CD4-positive, CD25-positive, alpha-beta regulatory T cell (primary cell): ENCODE results near the gene SYNE1. TPM values are rescaled to one million over a fixed set of nuclear protein-coding genes. Genes with fewer than 3 reads are reported as not detected.
A peak's percentile ranks its signal among the peaks of the same experiment; 100 is the strongest.
"Not testable (repeated sequence)": the region's sequence is repeated elsewhere in the genome, so short reads cannot be mapped to it uniquely, and the experiment has no call there.

Source experiments
- ATAC-seq, 2 donors: fragments of 150-1000 bp; cut with Tn5 transposase; one replicate each; pipeline ENCODE4 v1.10.0; 2021; ENCODE audit warnings: low read depth in 2 of 2, moderate number of reproducible peaks in 2 of 2, moderate library complexity in 1 of 2
- DNase-seq, 3 donors: peaks; one replicate each; pipeline versions ENCODE4 v3.0.0 to v3.0.0-alpha.2; 2012 to 2022; ENCODE audit warnings: mixed read lengths in 1 of 3
- H3K27ac ChIP-seq: one replicate; pipeline ENCODE4 v1.7.0; 2013; ENCODE audit warnings: mild to moderate bottlenecking, low read length; ENCODE audit not compliant: insufficient read depth, poor library complexity, severe bottlenecking
- H3K27me3 ChIP-seq: one replicate; pipeline ENCODE4 v1.7.0; 2013; ENCODE audit warnings: low read length; ENCODE audit not compliant: control insufficient read depth, insufficient read depth
- H3K36me3 ChIP-seq: one replicate; pipeline ENCODE4 v1.7.0; 2013; ENCODE audit warnings: mild to moderate bottlenecking, low read length, moderate library complexity; ENCODE audit not compliant: control insufficient read depth, insufficient read depth
- H3K4me1 ChIP-seq: 2 replicates; pipeline ENCODE4 v1.7.0; 2013; ENCODE audit warnings: mild to moderate bottlenecking, low read length; ENCODE audit not compliant: insufficient read depth, control insufficient read depth, poor library complexity, severe bottlenecking
- H3K4me3 ChIP-seq: one replicate; pipeline ENCODE4 v1.7.0; 2013; ENCODE audit warnings: low read depth, mild to moderate bottlenecking, low read length, moderate library complexity
- H3K9me3 ChIP-seq, 2 experiments: 1 replicate in 1 of 2; 2 replicates in 1 of 2; pipeline ENCODE4 v1.7.0; 2013; ENCODE audit warnings: low read length in 2 of 2, mild to moderate bottlenecking in 1 of 2, moderate library complexity in 1 of 2; ENCODE audit not compliant: control insufficient read depth in 2 of 2
- H3K27ac Mint-ChIP-seq, 3 donors: one replicate each; pipeline ENCODE4 v1.8.0; 2020 to 2022; ENCODE audit warnings: mild to moderate bottlenecking in 3 of 3, mixed read lengths in 3 of 3, moderate library complexity in 2 of 3
- H3K27me3 Mint-ChIP-seq: one replicate; pipeline ENCODE4 v1.8.0; 2022; ENCODE audit warnings: mild to moderate bottlenecking, mixed read lengths
- H3K36me3 Mint-ChIP-seq: one replicate; pipeline ENCODE4 v1.8.0; 2020; ENCODE audit warnings: mixed read lengths
- H3K4me1 Mint-ChIP-seq, 4 donors: one replicate each; pipeline ENCODE4 v1.8.0; 2020 to 2022; ENCODE audit warnings: mixed read lengths in 4 of 4, mild to moderate bottlenecking in 1 of 4
- H3K4me3 Mint-ChIP-seq, 4 donors: one replicate each; pipeline ENCODE4 v1.8.0; 2020 to 2022; ENCODE audit warnings: mild to moderate bottlenecking in 4 of 4, mixed read lengths in 4 of 4, moderate library complexity in 3 of 4
- H3K9me3 Mint-ChIP-seq, 7 donors: one replicate each; pipeline ENCODE4 v1.8.0; 2020 to 2022; ENCODE audit warnings: mixed read lengths in 7 of 7, mild to moderate bottlenecking in 3 of 7, moderate library complexity in 2 of 7
- polyA plus RNA-seq, 4 donors: library from polyadenylated mRNA; unstranded; fragments of 300-500 nt; fragmentation: Illumina TruSeq; gene quantifications; one replicate each; pipeline ENCODE4 v1.2.3, GENCODE V29; 2021
- total RNA-seq: library from RNA; stranded (reverse); gene quantifications from one replicate; pipeline ENCODE4 v1.2.3, GENCODE V29; 2022

Gene SYNE1
- total and polyA plus RNA-seq, 5 donors from 2014 or later = 48.1 to 166 (median 57.3) TPM

- peak in 1 of 3 donors; percentile 6 for DNase-seq
- no peak overlapping the region for H3K4me3 ChIP-seq
- Mint-ChIP-seq H3K9me3 (peaks cover 0 to 4% (median 2%) of the 10 kb centered on the region in 7 donors), H3K4me1 (no peaks in the 10 kb centered on the region), H3K27ac (no peak overlapping the region), H3K4me3 (no peak overlapping the region), H3K36me3 (no peaks in the 10 kb centered on the region), H3K27me3 (peaks cover 6% of the 10 kb centered on the region)
- no peaks in the 10 kb centered on the region for H3K4me1 ChIP-seq
- no peaks in the 10 kb centered on the region for H3K9me3 ChIP-seq
- no peaks in the 10 kb centered on the region for H3K27me3 ChIP-seq
- H3K27ac ChIP-seq = no peak overlapping the region
- no peaks in the 10 kb centered on the region for H3K36me3 ChIP-seq
- ATAC-seq = no peak
Measured at GRCh38 chr6:152669895-152670294, 32.7 kb upstream of the SYNE1 start.

GRCh38 chr6:152661776-152662175 lies 24.6 kb upstream of the SYNE1 start:
- Mint-ChIP-seq H3K9me3 (peaks cover 0 to 4% (median 0%) of the 10 kb centered on the region in 7 donors), H3K27ac (no peak overlapping the region), H3K36me3 (no peaks in the 10 kb centered on the region), H3K27me3 (peaks cover 3% of the 10 kb centered on the region), H3K4me3 (no peak overlapping the region), H3K4me1 (no peaks in the 10 kb centered on the region)
- no peak for ATAC-seq
- Histone ChIP-seq H3K9me3 (no peaks in the 10 kb centered on the region), H3K4me3 (no peak overlapping the region), H3K36me3 (no peaks in the 10 kb centered on the region), H3K27me3 (no peaks in the 10 kb centered on the region), H3K4me1 (no peaks in the 10 kb centered on the region), H3K27ac (no peak overlapping the region)
- DNase-seq = no peak

GRCh38 chr6:152651986-152652385 lies 14.8 kb upstream of the SYNE1 start:
- Mint-ChIP-seq H3K27me3 (peaks cover 18% of the 10 kb centered on the region), H3K9me3 (peaks cover 0 to 2% (median 0%) of the 10 kb centered on the region in 7 donors), H3K4me1 (no peaks in the 10 kb centered on the region), H3K36me3 (no peaks in the 10 kb centered on the region), H3K27ac (no peak overlapping the region), H3K4me3 (no peak overlapping the region)
- ATAC-seq (no peak), DNase-seq (no peak)
- Histone ChIP-seq H3K36me3 (no peaks in the 10 kb centered on the region), H3K4me1 (no peaks in the 10 kb centered on the region), H3K4me3 (no peak overlapping the region), H3K9me3 (no peaks in the 10 kb centered on the region), H3K27ac (no peak overlapping the region), H3K27me3 (peaks cover 5% of the 10 kb centered on the region)

GRCh38 chr6:152648105-152648504 lies 10.9 kb upstream of the SYNE1 start:
- no peak overlapping the region for H3K4me3 ChIP-seq
- Mint-ChIP-seq H3K9me3 (peaks cover 0 to 4% (median 2%) of the 10 kb centered on the region in 7 donors), H3K4me3 (no peak overlapping the region), H3K27me3 (peaks cover 29% of the 10 kb centered on the region), H3K36me3 (no peaks in the 10 kb centered on the region), H3K27ac (no peak overlapping the region), H3K4me1 (no peaks in the 10 kb centered on the region)
- H3K36me3 ChIP-seq = no peaks in the 10 kb centered on the region
- no peak for ATAC-seq
- peaks cover 8% of the 10 kb centered on the region for H3K27me3 ChIP-seq
- H3K9me3 ChIP-seq = no peaks in the 10 kb centered on the region
- no peaks in the 10 kb centered on the region for H3K4me1 ChIP-seq
- DNase-seq = no peak
- H3K27ac ChIP-seq = no peak overlapping the region

- H3K36me3 ChIP-seq, H3K27me3 ChIP-seq, H3K4me1 Mint-ChIP-seq, H3K27ac ChIP-seq, H3K36me3 Mint-ChIP-seq, H3K4me1 ChIP-seq, DNase-seq, H3K4me3 Mint-ChIP-seq, ATAC-seq, H3K4me3 ChIP-seq, H3K27ac Mint-ChIP-seq, H3K9me3 ChIP-seq, H3K9me3 Mint-ChIP-seq: not testable (repeated sequence)
- peaks cover 27% of the 10 kb centered on the region for H3K27me3 Mint-ChIP-seq
Measured at GRCh38 chr6:152646732-152647131, 9.6 kb upstream of the SYNE1 start.

- H3K27me3 Mint-ChIP-seq = peaks cover 30% of the 10 kb centered on the region
- H3K27me3 ChIP-seq = peaks cover 2% of the 10 kb centered on the region
- H3K9me3 Mint-ChIP-seq = peaks cover 0 to 5% (median 0%) of the 10 kb centered on the region in 7 donors
- H3K9me3 ChIP-seq = no peaks in the 10 kb centered on the region
- no peak overlapping the region for H3K4me3 ChIP-seq
- no peaks in the 10 kb centered on the region for H3K36me3 ChIP-seq
- no peak overlapping the region for H3K4me3 Mint-ChIP-seq
- H3K4me1 Mint-ChIP-seq = peaks cover 0 to 3% (median 1%) of the 10 kb centered on the region in 4 donors
- H3K4me1 ChIP-seq = no peaks in the 10 kb centered on the region
- no peak overlapping the region for H3K27ac ChIP-seq
- no peaks in the 10 kb centered on the region for H3K36me3 Mint-ChIP-seq
- H3K27ac Mint-ChIP-seq = no peak overlapping the region
- ATAC-seq (no peak), DNase-seq (peak in 1 of 3 donors; percentile 13)
Measured at GRCh38 chr6:152642578-152643375, 5.6 kb upstream of the SYNE1 start.

- Histone ChIP-seq H3K36me3 (no peaks in the 10 kb centered on the region), H3K4me3 (peak overlapping the region; percentile 4), H3K27ac (no peak overlapping the region), H3K27me3 (peaks cover 3% of the 10 kb centered on the region), H3K9me3 (no peaks in the 10 kb centered on the region), H3K4me1 (peaks cover 12% of the 10 kb centered on the region)
- no peak for ATAC-seq
- peaks cover 35% of the 10 kb centered on the region for H3K27me3 Mint-ChIP-seq
- peaks cover 0 to 2% (median 0%) of the 10 kb centered on the region in 7 donors for H3K9me3 Mint-ChIP-seq
- no peak for DNase-seq
- no peaks in the 10 kb centered on the region for H3K36me3 Mint-ChIP-seq
- no peak overlapping the region for H3K27ac Mint-ChIP-seq
- H3K4me1 Mint-ChIP-seq = peaks cover 0 to 28% (median 17%) of the 10 kb centered on the region in 4 donors
- H3K4me3 Mint-ChIP-seq = peak overlapping the region; percentile 75 to 93 (median 86)
Measured at GRCh38 chr6:152636609-152637295, 410 bp downstream of the SYNE1 start.
